SKM-1 (cell line): ENCODE measurements around the gene LIPH.
"Not testable (repeated sequence)": the region's sequence is repeated elsewhere in the genome, so short reads cannot be mapped to it uniquely, and the experiment has no call there.

Experiments
- DNase-seq: peaks from one replicate; lab custom pipeline; 2025; ENCODE audit not compliant: unreplicated experiment; lab: John Stamatoyannopoulos, UW

The LIPH gene

DNA sequence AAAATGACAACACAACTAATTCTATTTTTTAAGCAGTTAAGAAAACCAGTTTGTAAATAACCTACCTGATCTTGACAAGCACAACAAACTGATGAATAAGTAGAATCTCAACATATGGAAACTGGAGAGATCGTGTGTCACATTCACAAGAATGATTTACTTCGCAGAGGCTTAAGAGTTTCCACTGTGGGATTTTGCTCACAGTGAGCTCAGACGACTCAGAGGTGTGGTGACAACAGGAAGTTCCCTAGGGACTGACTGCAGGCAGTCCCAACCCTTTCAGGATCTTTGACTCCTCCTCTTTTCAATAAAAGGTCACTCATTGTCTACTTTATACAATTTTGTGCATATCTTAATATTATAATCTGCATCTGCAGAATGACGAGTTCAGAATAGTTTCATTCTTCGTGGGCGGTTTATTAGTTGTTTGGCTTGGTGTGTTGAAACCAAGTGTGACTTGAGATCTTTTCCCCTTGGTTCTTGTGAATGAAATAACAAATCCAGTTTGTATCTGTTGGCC lies at the start of gene LIPH:
Gene LIPH, minus strand, starts transcription at position 231 of the 520 bp plus-strand sequence. Its CDS starts 117 bp downstream, at position 114.
- DNase-seq: peak; percentile 29

DNA sequence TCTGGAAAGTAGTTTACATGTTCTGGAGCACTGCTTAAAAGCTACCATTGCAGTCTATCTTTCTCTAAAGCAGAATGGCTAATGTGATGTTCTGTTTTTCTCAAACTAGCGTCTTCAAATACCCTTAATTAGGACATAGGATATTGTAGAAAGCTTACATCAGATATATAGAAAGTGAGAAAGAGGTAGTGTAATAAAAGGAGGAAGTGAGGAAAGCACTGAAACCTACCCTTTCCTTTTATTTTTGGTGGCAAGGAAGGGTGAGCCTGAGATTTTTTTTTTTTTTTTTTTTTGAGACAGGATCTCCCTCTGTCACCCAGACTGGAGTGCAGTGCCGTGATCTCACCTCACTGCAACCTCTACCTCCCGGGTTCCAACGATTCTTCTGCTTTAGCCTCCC lies 43.1 kb upstream of the LIPH start:
- DNase-seq: peak; percentile 39

DNA sequence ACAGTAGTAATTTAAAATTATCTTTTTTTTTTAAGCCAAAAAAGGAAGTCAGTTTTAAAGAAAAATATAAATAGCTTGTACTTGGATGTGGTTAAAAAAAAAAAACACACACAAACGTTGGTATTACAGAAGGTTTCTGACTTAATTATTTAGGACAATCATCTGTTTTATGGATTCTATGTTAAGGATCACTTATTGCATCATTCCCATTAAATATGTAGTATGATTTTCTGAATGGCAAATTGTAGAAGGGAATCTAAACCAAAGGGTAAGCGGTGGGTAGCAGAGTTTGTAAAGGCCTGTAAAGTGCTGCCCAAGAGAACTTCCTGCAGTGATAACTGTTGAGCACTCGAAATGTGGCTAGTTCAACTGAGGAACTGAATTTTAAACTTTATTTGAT lies 41.7 kb upstream of the LIPH start:
- DNase-seq: no peak

DNA sequence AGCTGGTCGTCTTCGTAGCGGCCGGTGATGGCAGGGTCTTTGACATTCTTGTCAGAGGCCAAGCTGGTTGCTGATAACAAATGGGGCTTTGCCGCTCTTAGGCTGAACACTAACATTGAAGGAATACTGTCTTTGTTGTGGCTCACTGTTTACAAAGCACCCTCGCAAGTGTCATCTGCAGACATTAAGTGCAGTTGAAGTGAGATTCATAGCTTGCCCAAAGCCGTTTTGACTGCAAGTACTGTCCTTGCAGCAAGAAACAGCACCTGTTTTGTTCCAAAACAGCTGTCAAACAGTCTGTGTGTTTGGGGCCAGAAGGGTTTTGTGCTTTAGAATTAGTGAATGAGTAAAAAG lies 34.3 kb upstream of the LIPH start:
- DNase-seq: no peak

DNA sequence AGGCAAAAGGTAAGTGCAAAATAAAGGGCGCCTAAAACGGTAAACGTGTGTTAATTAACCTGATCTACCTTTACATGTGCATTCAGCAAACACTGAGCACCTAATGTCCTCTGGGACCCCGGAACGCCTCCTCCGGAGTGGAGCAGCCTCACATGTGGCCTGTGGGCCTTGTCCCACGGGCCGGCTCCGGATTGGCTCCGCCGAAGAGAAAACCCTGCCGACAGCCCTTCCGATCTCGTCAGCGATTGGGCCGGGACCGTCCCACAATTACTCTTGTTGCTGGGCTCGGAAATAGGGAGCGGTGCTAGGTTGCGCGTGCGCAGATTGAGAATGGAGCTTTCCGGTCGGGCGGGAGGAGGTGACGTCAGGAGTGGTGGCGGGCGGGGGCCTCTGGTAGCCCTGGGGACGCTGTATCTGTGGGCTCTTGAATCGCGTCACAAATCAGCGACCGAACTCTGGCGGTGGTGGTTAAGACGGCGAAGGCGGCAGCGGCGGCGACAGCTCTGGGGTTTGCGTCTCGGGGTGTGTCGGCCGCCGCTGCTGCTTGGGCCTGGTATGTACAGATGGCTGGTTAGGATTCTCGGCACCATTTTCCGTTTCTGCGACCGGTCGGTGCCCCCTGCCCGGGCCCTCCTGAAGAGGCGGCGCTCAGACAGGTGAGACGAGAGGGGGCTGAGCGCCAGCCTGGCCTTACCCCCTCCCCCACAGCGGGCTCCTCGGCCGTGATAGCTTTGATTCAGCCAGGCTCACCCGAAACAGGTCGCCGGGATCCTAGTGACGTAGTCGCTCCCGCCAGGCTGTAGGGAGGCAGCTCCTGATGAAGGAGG lies 33.7 kb upstream of the LIPH start, which contains the start of gene SENP2:
Gene SENP2, plus strand, starts transcription at position 437 of the 827 bp plus-strand sequence. Its CDS starts 119 bp downstream, at position 556.
- peak; percentile 98 for DNase-seq

DNA sequence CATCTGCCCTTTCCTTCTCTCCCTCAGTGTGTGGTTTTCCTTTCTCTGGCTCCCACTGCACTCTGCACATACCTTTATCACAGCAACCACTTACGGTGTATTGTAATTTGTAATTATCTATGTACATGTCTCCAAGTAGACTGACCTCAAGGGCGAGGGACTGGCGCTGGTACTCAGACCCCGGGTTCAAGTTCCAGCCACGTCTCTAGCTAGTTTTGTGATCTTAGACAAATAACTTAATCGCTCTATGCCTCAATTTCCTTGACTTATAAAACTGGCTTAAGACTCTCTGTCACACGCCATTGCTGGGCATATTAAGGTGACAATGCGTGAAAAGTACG lies 33.1 kb upstream of the LIPH start:
- no peak for DNase-seq

DNA sequence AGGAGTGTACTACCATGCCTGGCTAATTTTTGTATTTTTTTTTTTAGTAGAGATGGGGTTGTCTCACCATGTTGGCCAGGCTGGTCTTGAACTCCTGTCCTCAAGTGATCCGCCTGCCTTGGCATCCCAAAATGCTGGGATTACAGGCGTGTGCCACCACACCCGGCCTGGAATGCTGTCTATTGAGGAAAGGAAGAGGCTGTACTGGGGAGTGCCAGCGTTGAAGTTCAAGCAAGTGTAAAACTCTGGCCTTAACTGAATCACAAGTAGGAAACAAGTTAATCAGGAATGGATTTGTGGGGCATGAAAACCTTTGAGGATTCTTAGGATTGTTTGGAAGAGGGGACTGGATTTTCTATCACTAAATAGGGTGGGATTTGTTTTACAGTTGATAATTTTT lies 32.3 kb upstream of the LIPH start:
- no peak for DNase-seq

DNA sequence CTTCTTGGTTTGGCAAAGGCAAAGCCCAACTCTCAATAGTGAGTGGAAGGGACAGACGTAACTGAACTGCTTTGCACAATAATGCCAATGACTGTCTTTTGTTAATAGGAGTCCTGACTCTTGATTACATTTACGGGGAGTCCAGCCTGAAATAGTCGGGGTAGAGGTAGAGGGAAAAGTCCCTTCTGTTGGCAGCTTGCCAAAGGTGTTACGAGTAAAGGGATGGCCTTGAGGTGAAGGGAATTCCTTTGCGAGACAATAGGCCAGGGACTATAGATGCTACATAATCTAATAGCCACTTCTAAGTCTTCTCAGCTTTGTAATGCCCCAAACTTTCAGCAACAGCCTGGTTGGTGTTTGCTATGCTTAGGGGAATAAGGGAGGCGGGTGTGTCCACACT lies 31.5 kb upstream of the LIPH start:
- no peak for DNase-seq

DNA sequence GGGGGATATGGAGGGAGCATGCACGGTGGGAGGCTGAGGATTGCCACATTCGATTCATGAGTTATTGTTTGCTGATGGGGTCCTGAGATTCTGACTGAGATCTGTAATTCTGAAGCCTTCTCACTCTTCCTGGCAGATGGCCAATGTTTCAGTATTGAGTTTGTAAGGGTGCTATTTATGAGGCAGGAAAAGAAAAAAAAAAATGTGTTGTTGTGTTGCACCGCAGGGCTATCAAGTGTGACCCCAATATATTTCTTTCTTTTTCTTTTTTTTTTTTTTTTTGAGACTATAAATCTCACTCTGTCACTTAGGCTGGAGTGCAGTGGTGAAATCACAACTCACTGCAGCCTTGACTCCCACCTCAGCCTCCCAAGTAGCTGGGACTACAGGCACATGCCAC lies 30.5 kb upstream of the LIPH start:
- DNase-seq: no peak

DNA sequence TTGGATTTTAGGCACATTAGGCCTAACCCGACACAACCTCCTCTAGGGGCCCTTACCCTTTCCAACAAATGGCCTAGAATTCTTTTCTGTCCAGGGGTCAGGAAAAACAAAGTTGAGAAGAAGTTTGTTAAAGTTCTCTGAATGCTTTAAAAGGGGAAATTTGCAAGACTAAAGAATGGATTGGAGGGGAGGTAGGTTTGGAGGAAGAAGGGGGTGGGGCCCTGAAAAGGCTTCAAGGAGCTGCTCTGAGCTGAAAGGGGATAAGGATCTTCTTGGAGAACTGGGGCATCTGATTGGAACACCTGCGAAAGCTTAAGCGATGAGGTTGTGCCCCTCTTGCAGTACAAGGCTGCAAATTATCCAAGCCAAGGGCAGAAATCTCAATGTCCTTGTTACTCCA lies 29.8 kb upstream of the LIPH start:
- DNase-seq: no peak

DNA sequence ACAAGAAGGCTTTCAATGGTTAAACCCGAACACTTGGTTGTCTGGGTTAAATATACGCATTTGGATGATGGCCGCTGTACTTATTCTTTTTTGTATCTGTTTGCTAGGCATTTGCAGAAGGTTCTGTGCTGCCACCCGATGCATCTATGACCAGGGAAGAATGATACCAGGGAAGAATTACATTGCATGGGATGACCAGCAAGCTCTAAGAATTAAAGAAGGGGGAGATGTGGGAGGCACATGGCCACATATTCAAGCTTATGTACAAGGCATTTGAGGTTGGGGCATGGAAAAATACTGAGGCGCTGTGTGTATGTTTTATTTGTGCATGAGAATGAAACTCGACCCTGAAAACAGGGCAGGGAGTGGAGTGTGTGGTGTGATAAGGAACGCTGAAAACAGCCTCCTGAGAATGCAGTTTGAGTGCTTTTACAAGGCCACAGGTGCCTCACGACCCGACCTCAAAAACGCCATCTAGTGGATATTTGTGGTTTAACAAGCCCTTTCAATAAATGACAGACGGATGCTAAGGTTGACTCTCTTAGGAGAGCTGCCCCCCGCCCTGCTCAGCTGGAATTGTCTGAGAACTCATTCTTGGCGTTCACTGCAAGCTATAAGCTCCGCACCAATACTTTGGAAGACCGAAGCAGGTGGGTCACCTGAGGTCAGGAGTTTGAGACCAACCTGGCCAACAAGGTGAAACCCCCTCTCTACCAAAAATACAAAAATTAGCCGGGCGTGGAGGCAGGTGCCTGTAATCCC lies 22.9 kb upstream of the LIPH start:
- peak; percentile 13 for DNase-seq

DNA sequence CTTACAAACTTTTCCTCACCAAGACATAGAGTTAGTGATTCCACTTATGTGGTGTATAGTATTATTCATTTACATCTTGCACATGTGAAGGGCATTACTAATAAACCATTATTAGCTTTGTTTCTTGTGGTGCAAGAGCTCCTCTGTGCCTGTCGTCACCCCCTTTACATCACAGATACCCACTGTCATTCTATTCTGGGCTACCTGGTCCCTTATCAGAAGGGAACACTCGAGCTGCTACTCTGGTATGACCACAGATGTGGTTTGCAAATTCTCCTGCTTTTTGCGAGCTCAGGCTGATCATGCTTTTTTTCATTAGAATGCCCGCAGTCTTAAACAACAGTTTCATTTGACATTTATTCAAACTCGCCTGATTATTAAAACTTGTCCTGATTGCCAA lies 19.8 kb upstream of the LIPH start:
- DNase-seq: no peak

DNA sequence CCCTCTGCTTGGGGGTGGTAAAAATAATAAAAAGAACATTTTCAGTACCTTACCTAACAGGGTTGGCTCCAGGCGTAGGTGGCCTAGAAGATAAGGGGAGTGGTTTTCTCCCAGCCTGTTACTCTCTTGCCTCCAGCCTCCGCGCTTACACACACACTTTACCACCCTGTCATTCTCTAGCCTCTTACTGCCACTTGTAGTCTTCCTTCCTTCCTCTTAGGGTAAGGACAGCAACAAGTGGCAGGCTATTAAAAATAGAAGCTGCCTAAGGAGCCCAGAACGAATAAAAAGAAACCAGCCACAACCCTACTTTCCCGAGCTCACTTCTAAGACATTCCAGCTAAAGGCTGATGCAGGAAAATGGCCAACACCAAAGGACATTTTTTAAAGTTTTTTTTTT lies 9.6 kb upstream of the LIPH start:
- DNase-seq: no peak

DNA sequence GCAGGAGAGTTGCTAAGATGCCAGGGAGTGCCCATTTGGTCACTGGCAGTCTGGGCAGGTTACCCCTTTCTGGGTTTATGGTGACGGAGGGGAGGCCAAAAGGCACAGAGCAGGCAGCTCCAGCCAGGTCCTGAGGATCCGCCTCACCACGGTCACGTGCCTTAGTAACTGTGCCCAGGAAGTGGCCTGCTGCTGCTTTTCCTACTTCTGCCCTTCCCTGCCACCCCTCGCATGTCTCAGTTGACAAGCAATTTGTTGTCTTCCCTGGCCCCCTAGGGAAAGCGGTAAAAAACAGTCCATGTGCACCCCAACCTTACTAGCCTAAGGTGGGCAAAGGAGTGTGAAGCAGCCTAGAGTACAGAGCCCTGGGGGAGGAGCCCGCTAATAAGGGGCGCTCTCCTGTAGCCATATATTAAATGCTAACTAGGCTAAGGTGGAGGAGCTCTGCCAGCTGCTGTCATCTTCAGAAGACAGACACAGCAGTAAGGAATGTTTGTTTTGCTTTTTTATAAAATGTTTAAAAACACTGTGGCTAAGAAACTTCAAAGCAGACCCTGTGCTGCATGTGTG lies 9.1 kb upstream of the LIPH start:
- DNase-seq: no peak

DNA sequence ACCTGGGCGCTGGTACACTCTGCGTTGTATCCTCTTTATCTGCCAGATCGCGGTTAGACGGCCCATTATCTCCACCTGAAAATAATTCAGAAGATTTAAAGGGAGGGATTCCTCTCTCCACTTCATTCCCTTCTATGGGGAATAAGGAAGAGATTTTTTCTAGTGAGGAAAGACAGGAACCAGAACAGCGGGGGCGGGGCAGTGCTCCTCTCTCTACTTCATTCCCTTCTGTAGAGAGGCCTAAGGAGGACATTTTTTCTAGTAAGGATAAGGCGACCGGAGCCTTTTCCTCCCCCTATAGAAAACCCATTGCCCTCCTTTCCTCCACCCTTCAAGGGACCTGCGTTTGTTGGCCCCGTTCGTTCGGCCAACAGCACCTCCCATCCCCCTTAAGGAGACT lies 8.3 kb upstream of the LIPH start:
- no peak for DNase-seq

DNA sequence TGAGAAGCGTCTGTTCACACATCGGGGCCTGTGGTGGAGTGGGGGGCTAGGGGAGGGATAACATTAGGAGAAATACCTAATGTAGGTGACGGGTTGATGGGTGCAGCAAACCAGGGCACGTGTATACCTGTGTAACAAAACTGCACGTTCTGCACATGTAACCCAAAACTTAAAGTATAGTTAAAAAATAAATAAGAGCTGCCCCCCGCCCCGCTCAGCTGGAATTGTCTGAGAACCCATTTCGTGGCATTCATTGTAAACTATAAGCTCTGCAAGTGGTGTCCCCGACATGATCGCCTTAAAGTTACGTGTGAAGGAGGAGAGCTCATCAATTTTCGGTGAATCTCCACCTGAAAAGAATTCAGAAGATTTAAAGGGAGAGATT lies 7.3 kb upstream of the LIPH start:
- no peak for DNase-seq

DNA sequence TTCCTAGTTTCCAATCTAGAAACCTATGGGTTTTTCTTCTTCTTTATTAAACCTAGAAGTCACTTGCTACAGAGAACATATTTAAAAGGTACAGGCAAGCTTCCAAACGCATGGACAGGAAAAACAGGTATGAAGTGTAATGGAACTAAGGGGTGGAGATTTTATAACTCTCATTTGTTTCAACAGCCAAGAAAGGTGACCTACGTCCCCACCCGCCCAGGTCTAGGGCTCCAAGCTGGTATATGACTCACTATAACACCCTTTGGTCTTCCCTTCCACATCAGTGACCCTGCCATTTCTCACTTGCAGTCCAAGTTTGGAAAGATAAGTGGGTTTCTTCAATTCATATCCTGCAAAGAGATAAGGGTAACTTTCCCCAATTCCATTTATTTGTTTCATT lies 6.0 kb upstream of the LIPH start:
- DNase-seq: no peak

DNA sequence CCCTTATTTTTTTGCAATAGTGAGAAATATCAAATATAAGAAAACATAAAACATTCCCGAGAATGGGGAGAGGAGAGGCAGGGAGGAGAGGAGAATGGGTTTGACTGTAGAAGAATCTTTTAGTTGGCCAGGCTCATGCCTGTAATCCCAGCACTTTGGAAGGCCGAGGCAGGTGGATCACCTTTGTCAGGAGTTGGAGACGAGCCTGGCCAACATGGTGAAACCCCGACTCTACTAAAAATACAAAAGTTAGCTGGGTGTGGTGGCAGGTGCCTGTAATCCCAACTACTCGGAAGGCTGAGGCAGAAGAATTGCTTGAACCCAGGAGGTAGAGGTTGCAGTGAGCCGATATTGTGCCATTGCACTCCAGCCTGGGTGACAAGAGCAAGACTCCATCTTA lies 4.3 kb upstream of the LIPH start:
- not testable (repeated sequence) for DNase-seq

DNA sequence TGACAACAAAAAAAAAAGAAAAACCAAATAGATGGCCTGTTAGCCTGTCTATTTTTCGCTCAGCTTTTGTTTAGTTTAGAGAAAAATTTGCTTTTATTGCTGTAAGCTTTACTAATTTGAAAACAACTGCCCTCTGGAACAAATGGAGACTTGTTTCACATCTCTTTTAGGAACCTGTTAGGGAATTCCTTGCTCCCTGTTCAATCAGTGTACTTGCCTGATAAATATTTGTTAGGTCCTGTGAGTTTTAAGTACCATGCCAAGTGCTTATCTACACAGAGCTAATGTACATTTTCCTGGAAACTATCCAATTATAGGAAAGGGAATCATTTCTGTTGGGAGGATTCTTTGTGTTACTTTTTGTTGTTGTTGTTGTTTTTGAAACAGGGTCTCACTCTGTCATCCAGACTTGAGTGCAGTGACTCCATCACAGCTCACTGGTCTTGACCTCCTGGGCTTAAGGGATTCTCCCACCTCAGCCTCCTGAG lies 3.5 kb upstream of the LIPH start:
- DNase-seq: no peak

DNA sequence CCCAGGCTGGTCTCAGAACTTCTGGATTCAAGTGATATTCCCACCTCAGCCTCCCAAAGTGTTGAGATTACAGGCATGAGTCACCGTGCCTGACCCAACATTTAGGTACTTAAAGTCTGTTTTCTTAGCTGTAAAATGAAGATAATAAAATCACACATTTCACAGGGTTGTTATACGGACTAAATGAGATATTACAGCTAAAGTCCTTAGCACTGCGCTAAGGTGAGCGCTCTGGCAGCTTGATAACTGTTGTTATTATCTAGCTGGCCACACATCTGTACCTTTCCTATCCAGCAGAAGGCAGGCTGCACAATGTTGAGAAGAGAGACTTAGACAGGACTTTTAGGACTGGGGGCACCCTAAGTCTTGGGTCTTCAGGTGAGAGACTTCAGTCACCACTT lies 2.7 kb upstream of the LIPH start:
- no peak for DNase-seq

DNA sequence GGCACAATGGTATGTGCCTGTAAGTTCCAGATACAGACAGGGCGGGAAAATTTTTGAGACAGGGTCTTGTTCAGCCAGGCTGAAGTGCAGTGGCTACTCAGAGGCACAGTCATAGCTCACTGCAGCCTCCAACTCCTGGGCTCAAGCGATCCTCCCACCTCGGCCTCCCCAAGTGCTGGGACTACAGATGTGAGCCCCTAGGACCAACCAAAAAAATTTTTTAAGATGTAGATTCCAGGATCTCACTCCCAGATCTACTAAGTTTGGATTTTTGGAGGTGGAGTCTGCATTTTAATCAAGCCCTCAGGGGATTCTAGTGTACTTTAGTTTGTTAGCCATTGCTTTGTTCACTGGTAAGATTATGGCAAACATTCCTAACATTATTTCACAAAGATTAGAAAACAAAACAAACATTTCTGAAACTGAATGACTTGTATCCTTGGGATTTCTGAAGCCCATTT lies 2.7 kb downstream of the LIPH start:
- no peak for DNase-seq

DNA sequence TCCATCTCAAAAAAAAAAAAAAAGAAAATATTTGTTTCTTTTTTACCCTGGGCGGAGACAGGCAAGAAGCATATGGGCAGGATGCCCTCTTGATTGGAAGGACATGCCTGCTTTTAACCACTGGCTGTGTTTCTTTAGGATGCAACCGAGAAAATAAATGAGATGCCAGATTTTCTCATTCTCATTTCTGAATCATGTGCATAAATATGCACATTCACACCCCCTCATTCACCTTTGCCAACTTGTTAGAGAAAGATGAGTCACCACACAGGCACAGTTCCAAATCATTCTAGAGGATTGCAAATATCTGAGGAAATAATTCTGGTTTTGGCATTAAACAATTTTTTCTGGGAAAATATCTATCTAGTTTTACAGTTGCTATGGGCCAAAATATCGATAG lies 3.3 kb downstream of the LIPH start:
- DNase-seq: no peak
